MCF 10A (cell line): Measurements from ENCODE around the gene COL4A1. TPM values are rescaled to one million over a fixed set of nuclear protein-coding genes. Genes with fewer than 3 reads are reported as not detected.

Source experiments
- BruUV-seq: library from RNA; stranded (reverse); fragments of 400-500 nt; replicated peaks from 2 replicates; lab custom pipeline; 2021; lab: Mats Ljungman, UMichigan
- CTCF ChIA-PET: fragments of 300-600 bp; sonication (Branson Sonifier 250); formaldehyde crosslinking; extraction: SDS; loops from one replicate; lab custom pipeline; 2021; ENCODE audit warnings: antibody characterized with exemption, inconsistent platforms; lab: Yijun Ruan, JAX
- POLR2A ChIA-PET: fragments of 300-600, 350-650 bp; sonication (Branson Sonifier 250); formaldehyde crosslinking; extraction: SDS; loops from one replicate; lab custom pipeline; 2020; ENCODE audit warnings: antibody characterized with exemption, inconsistent platforms; lab: Yijun Ruan, JAX
- DNase-seq: peaks from one replicate; pipeline ENCODE4 v3.0.0-alpha.2; 2018; ENCODE audit not compliant: unreplicated experiment
- H3K27ac Mint-ChIP-seq: one replicate; pipeline ENCODE4 v1.8.0; 2022; ENCODE audit warnings: mild to moderate bottlenecking, low read depth, mixed read lengths; ENCODE audit not compliant: unreplicated experiment
- H3K27me3 Mint-ChIP-seq: one replicate; pipeline ENCODE4 v1.8.0; 2022; ENCODE audit warnings: mixed read lengths; ENCODE audit not compliant: insufficient read depth, unreplicated experiment
- H3K36me3 Mint-ChIP-seq: one replicate; pipeline ENCODE4 v1.8.0; 2022; ENCODE audit warnings: mild to moderate bottlenecking, moderate library complexity, mixed read lengths; ENCODE audit not compliant: insufficient read depth, unreplicated experiment
- H3K4me1 Mint-ChIP-seq: one replicate; pipeline ENCODE4 v1.8.0; 2022; ENCODE audit warnings: mixed read lengths; ENCODE audit not compliant: insufficient read depth, unreplicated experiment
- H3K4me3 Mint-ChIP-seq: one replicate; pipeline ENCODE4 v1.8.0; 2022; ENCODE audit warnings: mild to moderate bottlenecking, moderate library complexity, mixed read lengths; ENCODE audit not compliant: unreplicated experiment
- H3K9me3 Mint-ChIP-seq: one replicate; pipeline ENCODE4 v1.8.0; 2022; ENCODE audit warnings: mixed read lengths; ENCODE audit not compliant: unreplicated experiment
- CTCF ChIP-seq: fragments of 200-600 bp; IDR thresholded peaks from one replicate; pipeline ENCODE4 v1.8.0; 2022; ENCODE audit warnings: antibody characterized with exemption, mild to moderate bottlenecking; ENCODE audit not compliant: unreplicated experiment
- intact Hi-C: fragments of 100-400 bp; cut with micrococcal nuclease; formaldehyde crosslinking; loops from 2 replicates; pipeline ENCODE4 v1.14.1; 2022
- total RNA-seq: library from RNA; stranded (reverse); gene quantifications from 2 replicates; pipeline ENCODE4 v1.2.3, GENCODE V29; 2022

COL4A1 gene
- total RNA-seq, 1 experiment from 2014 or later = 42.1 TPM

GRCh38 chr13:110156301-110157049 is 150.5 kb downstream of the COL4A1 start:
- Mint-ChIP-seq H3K27ac (no peak overlapping the region), H3K27me3 (no peaks in the 10 kb centered on the region), H3K4me3 (no peak overlapping the region), H3K9me3 (no peaks in the 10 kb centered on the region), H3K36me3 (peaks cover 15% of the 10 kb centered on the region), H3K4me1 (no peaks in the 10 kb centered on the region)
- ChIA-PET POLR2A (interaction anchor here (0.6 kb wide), 1 partner anchor 19 kb away, joined by 3 read pairs; no protein-coding TSS in a partner anchor), CTCF (interaction anchor here (0.8 kb wide), 1 partner anchor 12 kb away, joined by 3 read pairs; no protein-coding TSS in a partner anchor)
- no peak for DNase-seq
- BruUV-seq = no TSS peak
- intact Hi-C loops = no loop called here
- TF ChIP-seq CTCF = no peak

GRCh38 chr13:110155072-110155471 is 151.9 kb downstream of the COL4A1 start:
- Mint-ChIP-seq H3K4me1 (no peaks in the 10 kb centered on the region), H3K4me3 (no peak overlapping the region), H3K36me3 (peaks cover 15% of the 10 kb centered on the region), H3K9me3 (no peaks in the 10 kb centered on the region), H3K27me3 (no peaks in the 10 kb centered on the region), H3K27ac (no peak overlapping the region)
- intact Hi-C loops = no loop called here
- CTCF ChIA-PET = no interaction called here
- no peak for DNase-seq
- POLR2A ChIA-PET = no interaction called here
- TF ChIP-seq CTCF = no peak
- no TSS peak for BruUV-seq

GRCh38 chr13:110154410-110154933 is 152.5 kb downstream of the COL4A1 start:
- DNase-seq = no peak
- ChIA-PET POLR2A (interaction anchor here (1.0 kb wide), 1 partner anchor 146 kb away, joined by 3 read pairs; no protein-coding TSS in a partner anchor), CTCF (no interaction called here)
- Mint-ChIP-seq H3K9me3 (no peaks in the 10 kb centered on the region), H3K27me3 (no peaks in the 10 kb centered on the region), H3K4me1 (no peaks in the 10 kb centered on the region), H3K4me3 (no peak overlapping the region), H3K27ac (no peak overlapping the region), H3K36me3 (peaks cover 13% of the 10 kb centered on the region)
- intact Hi-C loops = no loop called here
- BruUV-seq = no TSS peak
- TF ChIP-seq CTCF = no peak

GRCh38 chr13:110152351-110152750 is 154.6 kb downstream of the COL4A1 start:
- Mint-ChIP-seq H3K27ac (no peak overlapping the region), H3K4me3 (no peak overlapping the region), H3K4me1 (no peaks in the 10 kb centered on the region), H3K27me3 (no peaks in the 10 kb centered on the region), H3K36me3 (peaks cover 10% of the 10 kb centered on the region), H3K9me3 (no peaks in the 10 kb centered on the region)
- intact Hi-C loops = no loop called here
- TF ChIP-seq CTCF = no peak
- DNase-seq = no peak
- CTCF ChIA-PET = no interaction called here
- POLR2A ChIA-PET = no interaction called here
- no TSS peak for BruUV-seq
